ENCODE data around the gene LYRM1. TPM values are rescaled to one million over a fixed set of nuclear protein-coding genes. Genes with fewer than 3 reads are reported as not detected.

The LYRM1 gene
- total and polyA plus RNA-seq, 8 donors: 9.9 to 30.9 (median 15.5) TPM

GRCh38 chr16:20946015-20946629 lies 45.6 kb downstream of the LYRM1 start:
- intact Hi-C loops (cut with DNase I): loop anchor here in 1 of 3 donors (10.0 kb wide), 1 partner anchor 139 kb away; no protein-coding TSS in a partner anchor
- Histone ChIP-seq H3K9me3 (no peaks in the 10 kb centered on the region), H3K27ac (no peak overlapping the region), H3K36me3 (no peaks in the 10 kb centered on the region), H3K27me3 (no peaks in the 10 kb centered on the region), H3K4me3 (no peak overlapping the region), H3K4me1 (no peaks in the 10 kb centered on the region)
- FAIRE-seq (no peak), DNase-seq (no peak), ATAC-seq (no peak)
- WGBS, 2 donors: 71 to 79% methylated on average over 8 of the region's 8 CpGs
- no peak for TF ChIP-seq CTCF (IDR thresholded peaks at IDR 0.05)

- FAIRE-seq (no peak), DNase-seq (no peak)
- WGBS, 2 donors: 79 to 87% methylated on average over 9 of the region's 9 CpGs
These were observed 47.9 kb downstream of the LYRM1 start for GRCh38 chr16:20948444-20948843.

DNA sequence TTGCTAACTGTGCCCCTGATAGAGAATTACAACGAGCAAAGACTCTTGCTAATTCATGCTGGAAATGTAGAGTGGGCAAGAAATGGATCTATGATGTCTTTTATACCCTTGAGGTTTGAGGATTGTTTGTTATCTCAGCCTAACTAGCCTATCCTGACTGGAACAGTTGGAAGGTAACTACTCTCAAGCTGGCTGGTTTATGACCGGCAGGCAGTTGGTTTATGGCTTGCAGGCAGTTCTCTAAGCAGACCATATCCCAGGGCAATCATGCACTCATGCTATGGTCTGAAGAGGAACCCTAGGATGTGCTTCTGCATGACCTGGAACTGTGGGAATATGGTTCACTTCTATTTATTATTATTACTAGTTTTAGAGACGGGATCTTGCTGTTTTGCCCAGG lies 49.1 kb downstream of the LYRM1 start:
- FAIRE-seq (no peak), ATAC-seq (no peak), DNase-seq (no peak)
- TF ChIP-seq CTCF (IDR thresholded peaks at IDR 0.05): no peak
- no peak overlapping the region for H3K27ac ChIP-seq
- intact Hi-C loops (cut with DNase I): loop anchor here in 1 of 3 donors (10.0 kb wide), 1 partner anchor 135 kb away; no protein-coding TSS in a partner anchor
- no peaks in the 10 kb centered on the region for H3K27me3 ChIP-seq
- H3K9me3 ChIP-seq: no peaks in the 10 kb centered on the region
- 71 to 75% methylated on average over 3 of the region's 3 CpGs for WGBS, 2 donors
- H3K4me3 ChIP-seq: no peak overlapping the region
- H3K4me1 ChIP-seq: no peaks in the 10 kb centered on the region
- no peaks in the 10 kb centered on the region for H3K36me3 ChIP-seq

More at GRCh38 chr16:20948444-20948843, 47.9 kb downstream of the LYRM1 start:
- Histone ChIP-seq H3K4me1 (no peaks in the 10 kb centered on the region), H3K27ac (no peak overlapping the region), H3K9me3 (no peaks in the 10 kb centered on the region), H3K27me3 (no peaks in the 10 kb centered on the region), H3K4me3 (no peak overlapping the region), H3K36me3 (no peaks in the 10 kb centered on the region)
- no peak for TF ChIP-seq CTCF (IDR thresholded peaks at IDR 0.05)
- ATAC-seq: no peak
- intact Hi-C loops (cut with DNase I): loop anchor here in 1 of 3 donors (10.0 kb wide), 1 partner anchor 136 kb away; no protein-coding TSS in a partner anchor

DNA sequence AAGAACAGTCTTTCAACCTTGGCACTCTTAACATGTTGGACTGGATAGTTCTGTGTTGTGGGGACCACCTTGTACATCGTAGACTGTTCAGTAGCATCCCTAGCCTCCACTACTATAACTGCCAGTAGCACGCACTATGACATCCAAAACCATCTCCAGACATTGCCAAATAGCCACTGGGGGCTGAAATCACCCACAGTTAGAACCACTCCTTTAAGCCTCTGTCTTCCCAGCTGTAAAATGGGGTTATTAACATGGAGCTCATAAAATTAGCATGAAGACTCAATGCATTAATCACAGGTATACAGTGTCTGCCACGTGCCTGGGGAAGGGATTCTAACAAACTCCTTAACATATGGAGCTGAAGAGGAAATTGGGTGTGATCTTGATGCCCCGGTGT lies 49.7 kb downstream of the LYRM1 start:
- no peak for ATAC-seq
- H3K27ac ChIP-seq: no peak overlapping the region
- H3K4me3 ChIP-seq: no peak overlapping the region
- FAIRE-seq: no peak
- no peak for TF ChIP-seq CTCF (IDR thresholded peaks at IDR 0.05)
- intact Hi-C loops (cut with DNase I): no loop called here
- H3K9me3 ChIP-seq: no peaks in the 10 kb centered on the region
- no peaks in the 10 kb centered on the region for H3K27me3 ChIP-seq
- H3K36me3 ChIP-seq: no peaks in the 10 kb centered on the region
- DNase-seq: no peak
- WGBS, 2 donors: 75 to 80% methylated on average over 4 of the region's 4 CpGs
- H3K4me1 ChIP-seq: no peaks in the 10 kb centered on the region

GRCh38 chr16:20952139-20952920 lies 51.8 kb downstream of the LYRM1 start:
- ATAC-seq: no peak
- no peaks in the 10 kb centered on the region for H3K4me1 ChIP-seq
- no peak overlapping the region for H3K4me3 ChIP-seq
- DNase-seq: no peak
- intact Hi-C loops (cut with DNase I): no loop called here
- 69 to 72% methylated on average over 13 of the region's 13 CpGs for WGBS, 2 donors
- H3K36me3 ChIP-seq: no peaks in the 10 kb centered on the region
- no peak for TF ChIP-seq CTCF (IDR thresholded peaks at IDR 0.05)
- no peaks in the 10 kb centered on the region for H3K9me3 ChIP-seq
- H3K27ac ChIP-seq: no peak overlapping the region
- H3K27me3 ChIP-seq: no peaks in the 10 kb centered on the region
- FAIRE-seq: no peak
